ENCODE measurements around the gene ADI1.
"Not testable (repeated sequence)": the region's sequence is repeated elsewhere in the genome, so short reads cannot be mapped to it uniquely, and the experiment has no call there.

The ADI1 gene

DNA sequence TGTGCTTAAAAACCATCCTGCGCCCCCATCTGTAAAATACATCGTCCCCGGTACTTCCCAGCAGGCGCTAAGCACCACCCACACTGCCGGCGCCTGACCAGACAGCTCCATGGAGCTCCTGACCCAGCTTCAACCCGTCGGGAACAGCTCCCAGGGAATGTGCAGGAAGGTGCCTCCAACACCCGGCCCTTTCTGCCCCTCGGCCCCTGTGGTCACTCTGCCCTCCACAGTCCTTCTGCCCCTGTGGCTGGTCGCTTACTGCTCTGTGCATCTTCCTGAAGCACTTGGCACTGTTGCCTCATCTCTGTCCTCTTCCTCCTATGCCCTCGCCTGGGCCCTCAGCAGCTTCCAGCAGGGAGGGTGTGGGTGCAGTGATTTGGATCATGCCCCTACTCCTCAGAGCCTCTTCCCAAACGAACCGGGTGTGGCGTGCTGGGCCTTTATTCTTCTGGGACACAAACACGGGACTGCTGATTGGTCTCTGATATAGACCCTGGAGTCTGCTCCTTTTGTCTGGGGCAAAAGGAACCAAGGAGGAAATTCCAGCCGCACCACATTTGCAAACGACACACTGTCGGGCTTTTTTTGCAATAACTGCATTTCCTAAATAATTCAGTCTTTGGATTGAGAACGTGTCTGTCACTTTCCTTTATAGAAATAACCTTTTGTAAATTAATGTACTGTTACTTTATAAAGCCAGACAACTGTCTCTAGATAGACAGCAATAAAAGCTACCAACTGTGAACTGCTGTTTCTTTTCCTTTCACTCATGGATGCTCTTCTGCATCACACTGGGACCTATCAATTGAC, 65.9 kb downstream of the ADI1 start:
- TF ChIP-seq, protein P1, sequence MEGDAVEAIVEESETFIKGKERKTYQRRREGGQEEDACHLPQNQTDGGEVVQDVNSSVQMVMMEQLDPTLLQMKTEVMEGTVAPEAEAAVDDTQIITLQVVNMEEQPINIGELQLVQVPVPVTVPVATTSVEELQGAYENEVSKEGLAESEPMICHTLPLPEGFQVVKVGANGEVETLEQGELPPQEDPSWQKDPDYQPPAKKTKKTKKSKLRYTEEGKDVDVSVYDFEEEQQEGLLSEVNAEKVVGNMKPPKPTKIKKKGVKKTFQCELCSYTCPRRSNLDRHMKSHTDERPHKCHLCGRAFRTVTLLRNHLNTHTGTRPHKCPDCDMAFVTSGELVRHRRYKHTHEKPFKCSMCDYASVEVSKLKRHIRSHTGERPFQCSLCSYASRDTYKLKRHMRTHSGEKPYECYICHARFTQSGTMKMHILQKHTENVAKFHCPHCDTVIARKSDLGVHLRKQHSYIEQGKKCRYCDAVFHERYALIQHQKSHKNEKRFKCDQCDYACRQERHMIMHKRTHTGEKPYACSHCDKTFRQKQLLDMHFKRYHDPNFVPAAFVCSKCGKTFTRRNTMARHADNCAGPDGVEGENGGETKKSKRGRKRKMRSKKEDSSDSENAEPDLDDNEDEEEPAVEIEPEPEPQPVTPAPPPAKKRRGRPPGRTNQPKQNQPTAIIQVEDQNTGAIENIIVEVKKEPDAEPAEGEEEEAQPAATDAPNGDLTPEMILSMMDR (IDR thresholded peaks at IDR 0.05; ENCODE audit: low read depth, low read length, missing control alignments): no peak
- H3K4me3 ChIP-seq (replicated peaks; ENCODE audit: low read depth, low read length): no peak overlapping the region
- no peak for DNase-seq (ENCODE audit: extremely low read depth, low read depth)

- no peak overlapping the region for H3K4me3 ChIP-seq (replicated peaks; ENCODE audit: low read depth, low read length)
- no peak for DNase-seq (ENCODE audit: extremely low read depth, low read depth)
- TF ChIP-seq, protein P1 (IDR thresholded peaks at IDR 0.05; ENCODE audit: low read depth, low read length, missing control alignments): no peak
These were observed 67.2 kb downstream of the ADI1 start for GRCh38 chr2:3451926-3452671.

- DNase-seq (ENCODE audit: extremely low read depth, low read depth): no peak
- H3K4me3 ChIP-seq (replicated peaks; ENCODE audit: low read depth, low read length): no peak overlapping the region
- TF ChIP-seq, protein P1 (IDR thresholded peaks at IDR 0.05; ENCODE audit: low read depth, low read length, missing control alignments): no peak
These were observed 68.2 kb downstream of the ADI1 start for GRCh38 chr2:3451169-3451568.

- no peak overlapping the region for H3K4me3 ChIP-seq (replicated peaks; ENCODE audit: low read depth, low read length)
- TF ChIP-seq, protein P1 (IDR thresholded peaks at IDR 0.05; ENCODE audit: low read depth, low read length, missing control alignments): no peak
- DNase-seq (ENCODE audit: extremely low read depth, low read depth): no peak
These were observed 68.8 kb downstream of the ADI1 start for GRCh38 chr2:3450385-3451010.

- no peak for DNase-seq (ENCODE audit: extremely low read depth, low read depth)
- H3K4me3 ChIP-seq (replicated peaks; ENCODE audit: low read depth, low read length): no peak overlapping the region
- TF ChIP-seq, protein P1 (IDR thresholded peaks at IDR 0.05; ENCODE audit: low read depth, low read length, missing control alignments): no peak
These were observed 69.4 kb downstream of the ADI1 start for GRCh38 chr2:3449936-3450335.

DNA sequence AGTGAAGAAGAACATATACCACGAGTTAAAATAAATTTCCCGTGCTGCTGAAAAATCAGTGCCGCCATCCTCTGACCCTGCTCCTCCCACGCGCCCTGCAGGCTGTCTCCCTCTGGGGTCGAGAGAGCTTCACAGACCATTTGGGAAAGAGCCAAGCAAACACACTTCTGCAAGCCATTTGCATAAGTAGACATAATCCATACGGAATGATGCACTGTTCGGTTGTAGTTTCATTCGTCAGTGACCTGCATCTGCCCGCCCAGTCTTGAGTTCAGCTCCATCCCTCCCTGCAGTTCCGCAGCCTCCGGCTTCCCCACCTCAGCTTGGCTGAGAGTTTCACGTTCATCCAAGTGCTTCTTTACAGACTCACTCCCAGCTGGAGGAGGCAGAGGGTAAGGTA, 70.2 kb downstream of the ADI1 start:
- DNase-seq (ENCODE audit: extremely low read depth, low read depth): no peak
- TF ChIP-seq, protein P1 (IDR thresholded peaks at IDR 0.05; ENCODE audit: low read depth, low read length, missing control alignments): no peak
- no peak overlapping the region for H3K4me3 ChIP-seq (replicated peaks; ENCODE audit: low read depth, low read length)

DNA sequence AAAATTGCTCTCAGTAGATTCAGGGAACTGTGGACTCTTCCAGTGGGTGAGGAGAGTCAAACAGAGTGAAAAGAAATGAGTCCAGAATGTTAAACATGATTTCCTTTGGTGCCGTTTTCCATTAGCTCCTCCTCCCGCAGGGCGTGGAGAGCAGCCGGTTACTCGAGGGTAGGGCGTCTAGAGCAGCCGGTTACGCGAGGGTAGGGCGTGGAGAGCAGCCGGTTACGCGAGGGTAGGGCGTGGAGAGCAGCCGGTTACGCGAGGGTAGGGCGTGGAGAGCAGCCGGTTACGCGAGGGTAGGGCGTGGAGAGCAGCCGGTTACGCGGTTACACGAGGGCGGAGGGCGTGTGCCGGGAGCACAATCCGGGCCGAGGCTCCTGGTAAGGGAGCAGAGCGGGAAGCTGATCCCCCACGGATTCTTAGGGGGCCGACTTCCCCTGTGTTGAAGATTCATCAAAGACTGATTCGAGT, 70.9 kb downstream of the ADI1 start:
- H3K4me3 ChIP-seq (replicated peaks; ENCODE audit: low read depth, low read length): not testable (repeated sequence)

More for the DNA sequence above, 70.9 kb downstream of the ADI1 start:
- not testable (repeated sequence) for DNase-seq (ENCODE audit: extremely low read depth, low read depth)

Measured in HFF-Myc (cell line).